GM12801 (cell line): ENCODE measurements around the gene UBTD1.

Source experiments
- TF ChIP-seq, protein P1 (sequence below): IDR thresholded peaks from one replicate; pipeline ENCODE4 v1.5.1; 2011; ENCODE audit warnings: control low read depth; ENCODE audit not compliant: insufficient read length; ENCODE audit errors: extremely low read depth

The UBTD1 gene

DNA sequence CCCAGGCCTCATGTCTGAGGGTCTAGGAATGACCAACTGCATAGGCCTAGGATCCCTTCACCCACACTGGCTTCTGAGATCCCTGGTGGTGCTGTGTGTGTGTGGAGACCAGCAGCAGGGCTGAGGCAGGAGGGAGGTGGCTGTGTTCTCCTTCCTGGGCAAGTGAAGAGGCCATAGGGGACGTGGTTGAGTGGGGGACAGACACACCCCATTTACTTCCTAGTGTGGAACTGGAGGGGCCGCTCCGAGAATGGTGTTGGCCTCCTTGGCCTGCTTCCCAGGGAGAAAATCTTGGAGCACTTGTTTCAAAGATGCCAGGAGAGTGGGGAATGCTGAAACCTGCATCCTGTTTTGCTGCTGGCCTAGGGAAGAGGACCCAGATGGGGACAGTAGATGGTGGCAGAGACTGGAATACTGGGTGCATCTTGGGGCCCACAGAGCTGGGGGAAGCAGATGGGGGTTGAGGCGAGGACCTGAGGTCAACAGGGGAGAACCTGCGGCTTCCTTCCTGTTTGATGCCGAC, 19.1 kb downstream of the UBTD1 start:
- TF ChIP-seq, protein P1, sequence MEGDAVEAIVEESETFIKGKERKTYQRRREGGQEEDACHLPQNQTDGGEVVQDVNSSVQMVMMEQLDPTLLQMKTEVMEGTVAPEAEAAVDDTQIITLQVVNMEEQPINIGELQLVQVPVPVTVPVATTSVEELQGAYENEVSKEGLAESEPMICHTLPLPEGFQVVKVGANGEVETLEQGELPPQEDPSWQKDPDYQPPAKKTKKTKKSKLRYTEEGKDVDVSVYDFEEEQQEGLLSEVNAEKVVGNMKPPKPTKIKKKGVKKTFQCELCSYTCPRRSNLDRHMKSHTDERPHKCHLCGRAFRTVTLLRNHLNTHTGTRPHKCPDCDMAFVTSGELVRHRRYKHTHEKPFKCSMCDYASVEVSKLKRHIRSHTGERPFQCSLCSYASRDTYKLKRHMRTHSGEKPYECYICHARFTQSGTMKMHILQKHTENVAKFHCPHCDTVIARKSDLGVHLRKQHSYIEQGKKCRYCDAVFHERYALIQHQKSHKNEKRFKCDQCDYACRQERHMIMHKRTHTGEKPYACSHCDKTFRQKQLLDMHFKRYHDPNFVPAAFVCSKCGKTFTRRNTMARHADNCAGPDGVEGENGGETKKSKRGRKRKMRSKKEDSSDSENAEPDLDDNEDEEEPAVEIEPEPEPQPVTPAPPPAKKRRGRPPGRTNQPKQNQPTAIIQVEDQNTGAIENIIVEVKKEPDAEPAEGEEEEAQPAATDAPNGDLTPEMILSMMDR = no peak

DNA sequence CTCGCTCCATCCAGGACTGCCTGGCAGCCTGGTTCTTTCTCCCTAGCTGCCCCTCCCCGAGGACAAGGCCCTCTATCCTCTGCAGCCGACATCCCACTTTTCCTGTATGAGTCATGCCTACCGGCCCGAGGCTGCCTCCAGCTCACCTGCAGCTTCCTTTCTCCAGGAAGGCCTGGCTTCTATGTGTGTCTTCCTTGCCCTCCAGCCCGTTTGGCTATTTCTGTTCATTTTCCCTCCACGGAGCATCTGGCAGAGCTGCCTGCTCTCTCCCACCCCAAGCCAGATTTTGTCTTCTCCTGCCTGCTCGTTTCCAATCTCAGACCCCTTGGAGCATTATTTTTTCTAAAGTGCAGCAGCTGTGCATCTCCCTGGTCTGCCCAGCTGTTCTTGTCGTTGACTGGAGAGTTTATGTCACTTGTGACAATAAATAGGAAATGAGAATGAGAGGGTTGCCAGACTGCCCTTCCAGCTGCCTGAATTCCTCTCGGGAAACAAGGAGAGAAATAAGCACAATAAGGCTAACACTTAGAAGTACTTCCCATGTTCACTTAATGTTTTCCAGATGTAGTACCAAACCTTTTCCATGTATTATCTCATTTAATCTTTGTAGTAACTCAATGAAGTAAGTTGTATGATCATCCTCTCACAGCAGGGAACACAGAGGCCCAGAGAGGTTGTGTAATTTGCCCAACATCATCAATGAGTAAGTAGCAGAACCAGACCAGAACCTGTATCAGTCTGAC, 19.7 kb downstream of the UBTD1 start:
- TF ChIP-seq, protein P1 = no peak

DNA sequence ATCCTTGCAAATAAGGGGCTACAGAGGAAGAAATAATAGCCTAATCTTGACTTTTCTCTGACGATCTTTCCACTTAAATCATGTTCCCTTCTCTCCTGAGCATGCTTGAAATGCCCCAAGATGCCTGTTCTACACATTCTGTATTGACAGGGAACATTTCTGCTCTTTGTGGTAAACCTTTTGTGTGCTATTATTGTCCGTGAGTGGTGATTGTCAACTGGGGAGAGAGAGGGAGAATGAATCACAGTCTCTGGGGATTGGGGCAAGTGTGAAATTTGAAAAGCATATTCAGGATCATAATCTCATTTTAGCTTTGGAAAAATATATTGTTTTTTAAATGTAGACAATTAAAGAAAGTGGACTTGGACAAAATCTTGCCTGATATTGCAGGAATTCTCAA, 20.6 kb downstream of the UBTD1 start:
- TF ChIP-seq, protein P1 = no peak

DNA sequence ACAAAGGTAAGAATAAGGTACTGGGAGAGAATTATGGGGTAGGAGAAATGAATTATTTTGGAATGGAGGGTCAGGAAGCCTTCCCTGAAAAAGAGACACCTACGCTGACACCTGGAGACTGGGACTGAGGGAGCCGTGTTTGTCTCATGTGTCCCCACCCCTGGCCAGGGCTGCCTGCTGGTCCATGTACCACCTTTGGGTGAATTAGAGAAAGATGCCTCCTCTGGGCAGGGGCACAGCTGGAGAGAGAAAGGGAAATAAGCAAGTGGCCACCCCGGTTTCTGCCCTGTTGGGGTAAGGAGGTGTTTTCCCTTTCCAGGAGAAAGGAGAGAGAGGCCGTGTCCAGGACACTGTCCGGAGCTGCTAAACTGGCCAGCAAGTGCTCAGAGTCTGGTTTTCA, 21.8 kb downstream of the UBTD1 start:
- TF ChIP-seq, protein P1 = no peak

DNA sequence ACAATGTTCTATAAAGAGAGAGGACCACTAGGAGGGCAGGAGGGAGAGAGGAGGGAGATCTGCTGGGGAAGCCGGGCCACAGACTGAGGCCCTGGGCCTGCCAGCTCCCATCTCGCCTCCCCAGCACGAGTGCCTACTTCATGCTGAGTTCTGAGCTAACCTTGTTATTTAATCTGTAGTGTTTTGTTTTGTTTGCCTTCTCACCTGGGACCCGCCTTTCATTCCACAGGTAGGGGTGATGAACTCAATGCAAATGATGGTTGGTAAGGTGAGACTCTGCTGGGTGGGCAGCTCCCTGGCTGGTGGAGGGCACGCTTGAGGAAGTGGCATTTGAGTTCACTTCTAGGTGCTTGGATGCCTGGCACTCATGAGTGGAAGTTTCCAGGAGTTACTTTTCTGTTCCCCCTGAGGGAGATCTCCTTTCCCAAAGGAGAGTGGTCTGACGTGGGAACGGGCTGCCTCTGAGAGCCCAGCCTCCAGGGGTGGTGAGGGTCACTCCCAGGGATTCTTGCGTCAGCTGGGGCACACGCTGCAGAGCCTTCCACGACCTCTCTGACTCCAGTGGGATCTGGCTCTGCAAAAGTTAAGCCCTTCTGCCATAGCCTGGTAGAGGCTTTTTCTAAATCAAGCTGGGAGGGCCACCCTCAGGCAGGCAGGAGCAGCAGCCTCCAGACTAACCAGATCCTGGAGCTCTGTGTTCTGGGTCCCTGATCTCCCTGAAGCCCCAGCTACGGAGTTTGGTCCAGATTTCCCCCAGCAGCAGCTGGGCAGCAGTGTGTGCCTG, 22.4 kb downstream of the UBTD1 start:
- TF ChIP-seq, protein P1 = no peak

DNA sequence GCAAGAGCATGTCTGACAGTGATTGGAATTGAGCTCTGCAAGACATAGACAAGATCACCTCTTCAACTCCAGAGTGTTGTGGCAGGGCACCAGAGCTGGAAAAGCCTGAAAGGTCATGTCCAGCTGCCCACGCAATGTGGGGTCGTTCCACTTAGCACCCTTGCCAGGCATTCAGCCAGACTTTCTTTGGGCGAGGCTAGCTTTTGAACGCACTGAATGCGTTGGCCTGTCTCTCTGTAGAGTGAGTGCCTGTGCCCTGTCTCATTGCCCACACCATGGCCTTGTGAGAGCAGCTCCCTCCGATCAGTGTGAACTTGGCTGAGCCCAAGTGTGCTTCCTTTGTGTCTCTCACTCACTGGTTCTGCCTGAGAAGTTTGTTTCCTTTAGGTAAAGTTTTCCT, 23.3 kb downstream of the UBTD1 start:
- TF ChIP-seq, protein P1 = no peak

DNA sequence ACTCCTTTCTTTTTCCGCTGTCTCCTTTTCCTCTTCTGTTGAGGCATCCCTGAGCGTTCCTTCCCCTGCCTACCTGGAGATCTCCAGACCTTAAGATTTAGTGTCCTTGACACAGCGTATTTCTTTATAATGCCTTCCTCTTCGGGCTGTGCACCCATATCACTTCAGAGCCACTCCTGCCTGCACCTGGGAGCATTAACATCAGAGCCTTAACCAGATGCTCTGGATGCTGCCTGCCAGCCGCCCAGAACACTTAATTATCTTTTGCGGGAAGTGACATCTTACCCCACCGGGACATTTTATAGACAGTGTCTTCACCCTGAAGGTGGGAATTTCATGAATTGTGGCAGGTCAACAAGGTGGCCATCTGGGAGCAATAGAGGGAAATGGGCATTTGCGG, 24.2 kb downstream of the UBTD1 start:
- TF ChIP-seq, protein P1 = no peak
